Anterior cingulate cortex (tissue), 58 donors: ENCODE measurements around the gene PHLPP1.

Experiments
- DNase-seq, 58 donors: peaks; one replicate each; lab custom pipeline; 2025; lab: John Stamatoyannopoulos, UW

PHLPP1 gene

DNA sequence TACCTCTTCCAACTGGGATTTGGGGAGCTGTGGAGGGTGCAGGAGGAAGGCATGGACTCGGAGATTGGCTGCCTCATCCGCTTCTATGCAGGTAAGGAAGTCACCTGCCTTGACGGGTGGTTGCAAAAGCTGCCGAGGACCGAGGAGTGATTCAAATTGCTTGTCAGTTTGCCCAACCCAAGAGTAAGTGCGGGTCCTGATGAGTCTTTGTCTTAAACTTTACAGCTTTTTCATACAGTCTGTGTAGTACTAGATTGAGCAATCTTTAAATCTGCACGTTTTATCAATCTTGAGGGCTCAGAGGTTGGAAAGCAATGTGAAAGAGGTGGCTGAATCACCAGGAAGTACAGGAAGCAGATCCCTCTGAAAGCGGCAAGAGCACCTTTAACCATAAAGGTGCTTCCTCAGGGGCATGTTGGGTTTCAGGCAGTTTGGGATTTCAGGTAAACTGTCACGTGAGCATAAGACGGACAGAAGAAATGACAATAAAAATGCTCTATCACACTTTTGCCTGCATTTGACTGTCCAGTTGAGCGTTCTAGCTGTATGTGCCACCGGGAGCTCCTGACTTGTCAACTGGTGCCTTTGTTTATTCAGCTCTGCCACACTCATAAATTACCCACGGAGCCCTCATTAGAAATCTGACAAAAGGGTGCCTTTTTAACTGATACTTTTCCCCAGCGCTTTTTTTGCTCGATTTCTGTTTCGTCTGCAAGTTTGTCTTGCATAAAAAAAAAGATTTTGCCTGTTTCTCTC, 2.0 kb downstream of the PHLPP1 start:
- peak in 25 of 58 donors; percentile 3 to 53 (median 33) for DNase-seq

- no peak for DNase-seq
These were observed 2.8 kb downstream of the PHLPP1 start for GRCh38 chr18:62717925-62718800.

GRCh38 chr18:62720048-62720447, 4.7 kb downstream of the PHLPP1 start:
- DNase-seq = no peak

DNA sequence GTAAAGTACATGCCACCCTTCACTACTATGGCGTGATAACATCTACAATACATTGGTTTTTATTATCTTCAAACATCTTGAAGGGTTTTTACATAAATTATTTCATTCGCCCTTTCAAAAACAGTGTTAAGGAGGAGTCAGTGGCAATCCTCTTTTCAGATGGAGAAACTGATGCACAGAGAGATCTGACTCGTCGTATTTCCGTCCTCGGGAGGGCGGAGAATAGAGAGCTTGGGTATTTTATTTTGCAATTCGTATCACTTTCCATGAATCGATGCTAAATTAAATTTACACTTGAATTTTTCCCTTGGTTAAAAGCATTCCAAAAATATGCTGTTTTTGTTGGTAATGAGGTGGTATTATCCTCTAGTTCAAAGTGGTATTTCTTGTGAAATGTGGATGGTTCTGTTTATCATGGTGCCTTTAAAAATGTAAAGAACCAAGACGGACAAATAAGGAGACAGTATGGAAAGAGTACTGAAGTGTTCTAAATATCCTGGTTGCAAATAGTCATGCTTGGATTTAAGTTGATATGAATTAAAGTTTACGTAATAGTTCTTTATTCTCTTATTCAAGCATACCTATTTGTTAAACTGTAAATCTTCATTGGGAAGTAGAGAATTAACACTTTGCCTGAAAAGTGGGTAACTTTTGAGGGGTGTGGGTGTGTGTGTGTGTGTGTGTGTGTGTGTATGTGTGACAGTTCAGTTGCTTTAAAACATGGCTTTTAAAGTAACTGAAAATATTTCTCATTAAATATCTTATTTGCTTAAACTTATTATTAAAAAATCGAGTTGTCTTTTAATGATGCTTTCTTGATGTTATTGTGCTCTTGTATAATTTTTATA, 5.6 kb downstream of the PHLPP1 start:
- no peak for DNase-seq

DNA sequence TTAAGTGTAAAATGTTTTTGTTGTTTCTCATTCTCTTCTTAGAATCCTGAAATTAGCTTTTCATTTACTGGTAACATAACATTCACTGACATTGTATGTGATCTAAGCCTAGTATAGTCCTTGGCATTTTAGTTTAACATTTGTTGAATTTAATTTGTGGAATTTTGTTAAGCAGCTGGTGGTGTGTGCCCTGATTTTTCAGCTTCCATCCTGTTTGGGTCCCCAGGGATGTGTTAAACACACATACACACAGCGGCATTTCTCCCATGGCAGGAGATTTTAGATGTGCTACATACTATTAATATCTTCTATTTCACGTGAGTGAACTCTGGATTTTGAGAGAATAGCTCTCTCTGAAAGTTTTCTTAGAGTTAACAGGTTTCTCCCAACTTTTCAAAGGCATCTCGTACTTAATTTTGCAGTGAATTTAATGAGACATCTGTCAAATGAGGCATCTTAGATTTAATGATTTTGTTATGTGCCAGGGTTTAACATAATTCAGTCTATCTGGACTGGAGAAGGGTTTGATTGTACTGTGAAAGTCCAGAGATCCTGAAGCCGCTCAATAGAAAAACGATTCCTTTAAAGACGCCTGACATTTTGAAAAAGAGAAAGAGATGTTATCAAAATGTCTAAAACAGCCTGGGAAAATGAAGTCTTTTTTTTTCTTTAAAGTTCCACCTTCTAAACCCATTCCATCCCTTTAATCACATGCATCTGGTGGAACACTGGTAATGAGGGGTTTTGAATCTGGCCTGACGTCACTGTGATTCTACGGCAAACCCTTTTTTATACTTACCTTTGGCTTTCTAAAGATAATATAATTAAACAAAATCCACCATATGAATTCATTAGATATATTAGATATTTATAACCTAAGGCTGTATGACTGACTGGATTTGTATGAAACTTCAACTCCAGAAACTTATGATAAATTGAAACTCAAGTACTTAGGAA, 6.8 kb downstream of the PHLPP1 start:
- no peak for DNase-seq

- DNase-seq = peak in 9 of 58 donors; percentile 3 to 58 (median 10)
These were observed 8.4 kb downstream of the PHLPP1 start for GRCh38 chr18:62723666-62724281.

DNA sequence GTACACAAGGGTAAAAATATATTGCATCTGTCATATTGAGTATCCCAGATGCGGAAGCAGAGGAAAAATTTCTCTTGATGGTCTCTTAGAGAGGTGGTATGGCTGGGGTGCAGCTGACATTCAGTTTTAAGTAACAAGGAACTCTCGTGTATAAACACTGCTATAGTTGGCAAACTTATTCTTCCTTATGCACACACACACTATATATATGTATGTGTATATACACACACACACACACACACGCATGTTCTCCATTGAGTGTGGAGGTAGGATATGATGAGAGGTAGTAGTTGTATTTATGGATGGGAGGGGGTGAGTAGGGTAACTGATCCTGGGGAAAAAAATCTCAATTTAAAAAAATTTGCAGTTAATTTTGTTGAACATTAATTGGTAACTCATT, 10.6 kb downstream of the PHLPP1 start:
- DNase-seq = no peak

GRCh38 chr18:62728254-62728653, 12.9 kb downstream of the PHLPP1 start:
- no peak for DNase-seq

DNA sequence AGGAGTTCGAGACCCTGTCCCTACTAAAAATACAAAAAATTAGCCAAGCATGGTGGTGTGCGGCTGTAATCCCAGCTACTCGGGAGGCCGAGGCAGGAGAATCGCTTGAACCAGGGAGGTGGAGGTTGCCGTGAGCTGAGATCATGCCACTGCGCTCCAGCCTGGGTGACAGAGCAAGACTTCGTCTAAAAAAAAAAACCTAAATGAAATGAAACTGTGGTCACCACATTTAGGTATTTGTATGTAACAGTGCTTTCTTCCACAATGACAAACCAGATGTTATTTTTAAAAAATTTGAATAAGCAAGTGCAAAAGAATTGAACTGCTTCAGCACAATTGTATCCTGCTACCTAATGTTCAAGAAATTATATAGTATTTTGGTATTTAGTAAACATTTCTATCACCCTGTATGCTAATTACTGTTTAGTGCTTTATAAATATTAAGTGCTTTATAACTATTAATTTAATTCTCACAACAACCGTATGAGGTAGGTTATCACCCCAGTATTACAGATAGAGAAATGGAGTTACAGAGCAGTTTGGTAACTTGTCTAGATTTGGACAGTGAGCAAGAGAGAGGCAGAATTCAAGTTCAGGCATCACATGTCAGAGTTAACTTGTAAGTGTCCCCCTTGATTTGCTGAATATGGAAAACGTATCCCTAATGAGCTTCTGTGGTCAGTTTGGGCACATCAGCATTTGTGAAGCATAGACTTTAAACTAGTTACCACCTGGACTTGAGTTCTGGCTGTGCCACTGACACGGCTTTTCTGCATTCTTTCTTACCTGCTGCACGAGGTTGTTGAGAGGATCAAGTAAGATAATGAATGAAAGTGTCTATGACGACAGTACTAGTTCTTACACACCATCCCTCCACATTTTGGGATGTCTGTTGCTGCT, 14.4 kb downstream of the PHLPP1 start:
- no peak for DNase-seq

DNA sequence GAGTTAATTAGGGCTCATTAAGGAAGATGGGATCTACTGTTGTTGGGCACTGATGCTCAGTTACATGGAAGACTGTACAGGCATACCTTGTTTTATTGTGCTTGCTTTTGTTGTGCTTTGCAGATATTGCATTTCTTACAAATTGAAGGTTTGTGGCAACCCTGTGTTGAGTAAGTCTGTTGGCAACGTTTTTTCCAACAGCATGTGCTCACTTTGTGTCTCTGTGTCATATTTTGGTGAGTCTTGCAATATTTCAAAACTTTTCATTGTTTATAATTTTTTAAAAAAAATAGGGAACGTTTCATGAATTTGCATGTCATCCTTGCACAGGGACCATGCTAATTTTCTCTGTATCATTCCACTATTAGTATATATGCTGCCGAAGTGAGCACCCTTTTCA, 15.6 kb downstream of the PHLPP1 start:
- DNase-seq = no peak

DNA sequence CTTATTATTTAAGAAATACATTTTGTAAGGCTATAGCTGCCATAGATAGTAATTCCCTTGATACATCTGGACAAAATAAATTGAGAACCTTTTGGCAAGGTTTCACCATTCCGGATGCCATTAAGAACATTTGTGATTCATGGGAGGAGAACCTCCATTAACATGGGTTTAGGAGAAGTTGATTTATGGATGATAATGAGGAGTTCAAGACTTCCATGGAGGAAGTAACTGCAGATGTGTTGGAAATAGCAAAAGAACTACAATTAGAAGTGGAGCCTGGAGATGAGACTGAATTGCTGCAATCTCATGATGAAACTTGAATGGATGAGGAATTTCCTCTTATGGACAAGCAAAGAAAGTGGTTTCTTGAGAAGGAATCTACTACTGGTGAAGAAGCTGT, 17.3 kb downstream of the PHLPP1 start:
- no peak for DNase-seq

DNA sequence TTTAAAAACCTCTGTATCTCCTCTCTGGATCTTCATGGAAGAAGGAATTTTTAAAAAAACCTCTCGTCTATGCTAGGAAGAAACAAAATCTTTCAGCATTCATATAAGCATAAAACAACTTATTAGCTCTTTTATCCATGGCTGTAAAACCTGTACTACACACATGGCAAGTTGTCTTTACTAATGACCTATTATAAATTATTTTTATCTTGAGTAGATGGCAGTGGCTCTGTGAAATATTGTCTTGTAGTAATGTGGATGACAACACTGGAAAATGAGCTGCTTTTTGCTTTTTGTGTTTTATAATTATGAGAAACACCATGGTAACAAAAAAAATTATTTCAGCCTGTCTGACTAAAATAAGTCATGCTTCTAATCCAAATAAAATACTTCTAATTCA, 18.9 kb downstream of the PHLPP1 start:
- DNase-seq = no peak

- DNase-seq = no peak
These were observed 20.0 kb downstream of the PHLPP1 start for GRCh38 chr18:62735387-62735786.

DNA sequence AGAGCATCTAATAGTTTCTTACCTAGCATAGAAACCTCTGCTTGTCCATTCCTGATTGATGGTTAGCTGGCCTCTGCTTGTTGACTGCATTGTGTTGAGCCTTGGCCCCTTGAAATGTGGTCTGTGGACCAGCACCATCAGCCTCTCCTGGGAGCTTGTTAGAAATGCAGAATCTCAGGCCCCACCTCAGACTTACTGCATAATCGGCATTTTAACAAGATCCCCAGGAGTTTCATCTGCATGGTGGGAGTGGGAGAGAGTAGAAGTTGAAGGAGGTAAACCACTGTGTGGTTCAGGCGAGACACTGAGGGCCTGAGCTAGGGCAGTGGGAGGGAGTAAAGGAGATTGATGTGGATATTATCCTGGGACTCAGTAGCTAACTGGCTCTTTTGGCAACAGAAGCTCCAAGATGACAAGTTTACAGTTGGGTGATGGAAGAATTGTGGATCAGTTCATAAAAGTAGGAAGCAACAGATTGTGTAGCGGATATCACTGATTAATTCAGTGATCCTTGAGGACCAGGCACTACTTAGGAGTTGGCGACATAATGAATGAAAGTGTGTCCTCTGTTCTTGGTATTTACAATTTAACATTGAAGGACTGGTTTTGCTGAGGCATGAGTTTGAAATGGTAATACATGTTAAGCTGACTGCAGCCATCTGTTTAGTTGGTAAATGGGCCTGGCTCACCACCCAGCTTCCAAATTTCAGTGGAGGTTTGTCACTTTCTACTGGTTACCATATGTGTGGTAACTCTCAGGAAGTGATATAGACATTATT, 20.9 kb downstream of the PHLPP1 start:
- no peak for DNase-seq

DNA sequence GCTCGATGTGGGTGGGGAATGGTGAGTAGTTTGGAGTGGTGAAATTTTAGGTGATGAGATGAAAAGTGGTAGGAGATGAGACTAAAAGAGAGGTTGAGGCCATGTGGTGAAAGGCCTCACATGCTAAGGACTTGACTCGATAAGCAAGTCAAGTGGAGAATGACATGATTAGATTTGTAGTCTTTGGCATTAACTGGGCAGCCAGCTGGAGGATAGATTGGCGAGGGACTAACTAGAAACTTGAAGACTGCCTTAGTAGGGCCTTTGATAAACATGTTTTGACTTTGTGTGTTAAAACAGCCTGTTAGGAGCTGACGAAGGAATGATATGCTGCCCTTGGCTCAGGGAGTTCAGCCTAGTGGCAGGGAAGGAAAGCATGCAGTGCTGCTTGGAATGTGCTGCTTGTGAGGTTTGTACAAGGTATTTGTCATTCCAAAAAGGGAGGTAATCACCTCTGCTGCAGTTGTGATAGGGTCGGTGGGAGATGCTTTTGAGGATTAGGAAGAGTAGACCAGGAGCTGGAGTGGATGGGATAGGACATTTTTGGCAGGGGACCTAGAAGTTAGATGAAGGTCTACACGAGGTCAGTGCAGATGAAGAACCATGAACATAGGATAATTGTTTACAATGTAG, 22.0 kb downstream of the PHLPP1 start:
- no peak for DNase-seq

DNA sequence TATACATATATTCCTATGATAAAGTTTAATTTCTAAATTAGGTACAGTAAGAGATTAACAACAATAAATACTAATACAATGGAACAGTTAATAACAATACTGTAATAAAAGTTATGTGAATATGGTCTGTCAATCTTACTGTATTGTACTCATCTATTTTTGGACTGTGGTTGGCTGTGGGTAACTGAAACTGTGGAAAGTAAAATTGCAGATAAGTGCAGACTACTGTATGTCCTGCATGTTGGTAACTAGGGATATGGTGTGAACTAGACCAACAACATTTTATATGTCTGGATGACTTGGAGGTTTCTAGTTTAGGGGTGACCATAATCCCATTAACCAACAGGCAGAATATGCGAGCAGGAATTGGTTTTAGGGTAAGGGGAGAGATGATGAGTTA, 23.3 kb downstream of the PHLPP1 start:
- no peak for DNase-seq

- no peak for DNase-seq
These were observed 24.6 kb downstream of the PHLPP1 start for GRCh38 chr18:62739911-62740310.
